ENCODE results near the gene MTX2.

Gene MTX2

DNA sequence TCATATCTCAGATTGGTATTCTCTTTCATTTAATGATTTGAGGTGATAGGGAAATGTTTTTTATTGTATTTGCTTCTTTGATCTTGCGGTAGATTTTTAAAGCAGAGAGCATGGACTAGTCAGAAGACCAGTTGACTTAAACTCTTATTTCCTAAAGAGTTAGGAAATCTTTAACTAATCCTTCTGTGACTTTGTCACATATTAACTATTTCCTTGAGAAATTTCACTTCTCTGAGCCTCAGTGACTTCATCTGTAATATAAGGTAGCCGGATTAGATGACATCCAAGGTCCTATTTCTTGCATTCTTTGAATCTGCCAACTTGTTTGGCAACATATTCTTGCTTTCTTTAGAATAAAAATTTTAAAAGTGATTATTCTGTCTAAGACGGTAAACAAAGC, 55.6 kb downstream of the MTX2 start:
- Histone ChIP-seq H3K36me3 (replicated peaks; ENCODE audit: insufficient read depth, low read length) (no peaks in the 10 kb centered on the region), H2AFZ (ENCODE audit: low read length) (no peak overlapping the region), H3K4me1 (ENCODE audit: low read length) (peaks cover 5% of the 10 kb centered on the region), H3K9ac (ENCODE audit: low read length) (no peak overlapping the region), H3K27me3 (replicated peaks; ENCODE audit: insufficient read depth, low read length) (no peaks in the 10 kb centered on the region), H3K79me2 (ENCODE audit: low read length) (no peaks in the 10 kb centered on the region), H3K4me2 (ENCODE audit: low read depth, low read length) (no peak overlapping the region), H3K9me3 (replicated peaks; ENCODE audit: insufficient read depth, low read length) (no peaks in the 10 kb centered on the region), H4K20me1 (ENCODE audit: insufficient read depth, low read length) (no peaks in the 10 kb centered on the region), H3F3A (ENCODE audit: insufficient read depth, low read length) (no peaks in the 10 kb centered on the region), H3K4me3 (ENCODE audit: low read length) (no peak overlapping the region), H3K27ac (ENCODE audit: low read length) (no peak overlapping the region), H3K9me2 (replicated peaks; ENCODE audit: insufficient read depth, low read length) (no peaks in the 10 kb centered on the region)
- TF ChIP-seq EZH2 (optimal IDR thresholded peaks at IDR 0.05; ENCODE audit: low read depth, low read length) = no peak
- no peak for TF ChIP-seq EZH2phosphoT487 (IDR thresholded peaks at IDR 0.05; ENCODE audit: low read length)
- TF ChIP-seq CTCF (IDR thresholded peaks at IDR 0.05; ENCODE audit: low read length) = no peak
- no peak for DNase-seq

DNA sequence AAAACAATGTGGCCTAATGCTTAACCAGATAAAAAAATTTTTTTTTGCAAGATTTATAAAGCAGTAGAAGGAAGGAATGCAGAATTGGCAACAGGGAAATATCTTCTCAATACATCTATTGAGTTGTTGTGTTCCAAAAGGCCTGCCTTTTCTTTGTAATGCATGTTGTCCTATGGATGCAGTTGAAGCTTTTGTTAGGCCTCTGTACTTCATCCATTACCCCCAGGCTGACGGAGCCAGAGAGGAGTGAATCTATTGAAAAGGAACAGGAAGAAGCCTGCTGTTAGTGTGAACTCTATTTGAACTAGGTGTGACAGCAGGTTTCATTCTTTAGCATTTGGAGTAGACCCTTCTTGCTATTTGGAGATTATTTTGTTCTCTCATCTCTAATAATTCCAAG, 56.5 kb downstream of the MTX2 start:
- Histone ChIP-seq H3K27me3 (replicated peaks; ENCODE audit: insufficient read depth, low read length) (no peaks in the 10 kb centered on the region), H3F3A (ENCODE audit: insufficient read depth, low read length) (no peaks in the 10 kb centered on the region), H2AFZ (ENCODE audit: low read length) (no peak overlapping the region), H3K9ac (ENCODE audit: low read length) (no peak overlapping the region), H3K4me2 (ENCODE audit: low read depth, low read length) (no peak overlapping the region), H3K9me2 (replicated peaks; ENCODE audit: insufficient read depth, low read length) (no peaks in the 10 kb centered on the region), H3K79me2 (ENCODE audit: low read length) (no peaks in the 10 kb centered on the region), H3K27ac (ENCODE audit: low read length) (no peak overlapping the region), H3K4me1 (ENCODE audit: low read length) (peaks cover 5% of the 10 kb centered on the region), H3K36me3 (replicated peaks; ENCODE audit: insufficient read depth, low read length) (no peaks in the 10 kb centered on the region), H3K9me3 (replicated peaks; ENCODE audit: insufficient read depth, low read length) (no peaks in the 10 kb centered on the region), H3K4me3 (ENCODE audit: low read length) (no peak overlapping the region), H4K20me1 (ENCODE audit: insufficient read depth, low read length) (no peaks in the 10 kb centered on the region)
- DNase-seq = no peak
- no peak for TF ChIP-seq EZH2 (optimal IDR thresholded peaks at IDR 0.05; ENCODE audit: low read depth, low read length)
- TF ChIP-seq EZH2phosphoT487 (IDR thresholded peaks at IDR 0.05; ENCODE audit: low read length) = no peak
- TF ChIP-seq CTCF (IDR thresholded peaks at IDR 0.05; ENCODE audit: low read length) = no peak

GRCh38 chr2:176328149-176328548, 58.9 kb downstream of the MTX2 start:
- Histone ChIP-seq H3K4me1 (ENCODE audit: low read length) (no peaks in the 10 kb centered on the region), H3K27ac (ENCODE audit: low read length) (no peak overlapping the region), H2AFZ (ENCODE audit: low read length) (no peak overlapping the region), H3K9me3 (replicated peaks; ENCODE audit: insufficient read depth, low read length) (no peaks in the 10 kb centered on the region), H4K20me1 (ENCODE audit: insufficient read depth, low read length) (no peaks in the 10 kb centered on the region), H3K4me2 (ENCODE audit: low read depth, low read length) (no peak overlapping the region), H3K27me3 (replicated peaks; ENCODE audit: insufficient read depth, low read length) (no peaks in the 10 kb centered on the region), H3K36me3 (replicated peaks; ENCODE audit: insufficient read depth, low read length) (no peaks in the 10 kb centered on the region), H3F3A (ENCODE audit: insufficient read depth, low read length) (no peaks in the 10 kb centered on the region), H3K79me2 (ENCODE audit: low read length) (no peaks in the 10 kb centered on the region), H3K9me2 (replicated peaks; ENCODE audit: insufficient read depth, low read length) (no peaks in the 10 kb centered on the region), H3K9ac (ENCODE audit: low read length) (no peak overlapping the region), H3K4me3 (ENCODE audit: low read length) (no peak overlapping the region)
- DNase-seq = no peak
- TF ChIP-seq CTCF (IDR thresholded peaks at IDR 0.05; ENCODE audit: low read length) (no peak), EZH2 (optimal IDR thresholded peaks at IDR 0.05; ENCODE audit: low read depth, low read length) (no peak), EZH2phosphoT487 (IDR thresholded peaks at IDR 0.05; ENCODE audit: low read length) (no peak)
